ENCODE data around the gene HKDC1.

The HKDC1 gene

GRCh38 chr10:69217119-69217754, 2.9 kb upstream of the HKDC1 start:
- no peak for DNase-seq (ENCODE audit: low spot score)

DNA sequence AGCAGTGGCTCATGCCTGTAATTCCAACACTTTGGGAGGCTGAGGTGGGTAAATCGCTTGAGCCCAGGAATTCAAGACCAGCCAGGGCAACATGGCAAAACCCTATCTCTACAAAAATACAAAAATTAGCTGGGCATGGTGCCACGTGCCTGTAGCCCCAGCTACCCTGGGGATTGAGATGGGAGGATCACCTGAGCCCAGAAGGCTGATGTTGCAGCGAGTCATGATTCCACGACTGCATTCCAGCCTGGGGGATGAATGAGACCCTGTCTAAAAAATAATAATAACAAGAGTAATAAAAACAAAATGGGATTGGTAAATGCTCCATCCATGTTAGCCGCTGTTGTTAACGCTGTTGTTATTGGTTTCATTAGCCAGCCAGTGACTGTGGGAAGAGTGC, 1.3 kb upstream of the HKDC1 start:
- no peak for DNase-seq (ENCODE audit: low spot score)

DNA sequence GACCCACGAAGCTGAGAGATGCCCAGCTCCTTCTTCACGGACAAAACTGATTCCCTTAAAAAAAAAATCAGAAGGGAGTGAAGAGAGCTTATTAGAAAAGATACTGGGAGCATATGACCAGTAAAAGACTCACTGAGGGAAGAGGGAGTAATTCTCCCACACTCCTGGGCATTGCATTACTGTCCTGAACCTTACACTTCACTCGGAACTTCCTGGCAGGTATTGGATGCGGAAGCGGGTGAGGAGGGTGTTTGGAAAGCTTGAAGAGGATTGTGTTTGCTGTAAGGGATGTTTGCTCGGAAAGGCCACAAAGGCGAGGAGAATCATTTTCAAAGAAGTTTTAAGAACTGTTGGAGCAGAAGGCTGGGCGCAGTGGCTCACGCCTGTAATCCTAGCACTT, 375 bp downstream of the HKDC1 start:
- no peak for DNase-seq (ENCODE audit: low spot score)

DNA sequence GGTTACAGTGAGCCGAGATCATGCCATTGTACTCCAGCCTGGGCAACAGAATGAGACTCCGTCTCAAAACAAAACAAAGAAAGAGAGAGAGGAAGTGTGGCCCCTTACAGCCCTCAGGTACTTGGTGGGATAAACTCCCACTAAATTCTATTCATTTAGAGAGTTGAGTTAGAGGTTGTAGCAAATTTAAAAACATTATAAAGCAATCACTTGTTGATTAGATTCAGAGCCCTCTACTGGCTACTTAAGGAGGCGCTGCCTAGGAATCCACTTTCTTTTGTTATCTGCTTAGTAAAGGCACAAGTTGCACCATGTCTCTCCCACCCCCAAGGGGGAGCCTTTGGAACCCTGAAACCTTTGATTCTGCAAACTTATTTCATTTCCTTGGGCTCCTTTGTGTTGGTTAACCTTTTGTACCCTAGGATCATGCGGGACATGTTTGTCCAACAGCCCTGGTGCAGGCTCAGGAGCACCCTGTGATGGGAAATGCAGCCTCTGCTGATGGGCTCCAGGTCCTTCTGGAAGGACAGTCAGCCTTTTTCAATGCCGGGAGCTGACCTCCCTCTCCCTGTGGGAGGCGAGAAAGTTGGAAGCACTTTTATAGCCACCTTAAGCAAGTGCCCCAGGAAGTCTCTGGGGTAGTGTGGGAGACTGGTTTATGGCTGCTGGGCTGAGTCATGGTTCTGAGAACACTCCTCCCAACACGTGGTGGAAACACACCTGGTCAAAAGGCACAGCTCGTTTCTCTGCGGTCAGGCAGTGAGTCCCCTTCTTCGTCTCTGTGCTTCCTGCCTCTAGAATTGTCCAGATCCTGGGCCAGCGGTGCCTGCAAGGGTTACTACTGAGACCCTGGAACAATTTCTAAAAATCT, 2.3 kb downstream of the HKDC1 start:
- peak; percentile 80 for DNase-seq (ENCODE audit: low spot score)

- no peak for DNase-seq (ENCODE audit: low spot score)
These were observed 2.9 kb downstream of the HKDC1 start for GRCh38 chr10:69223028-69223342.

- DNase-seq (ENCODE audit: low spot score): no peak
These were observed 4.9 kb downstream of the HKDC1 start for GRCh38 chr10:69224862-69225657.

DNA sequence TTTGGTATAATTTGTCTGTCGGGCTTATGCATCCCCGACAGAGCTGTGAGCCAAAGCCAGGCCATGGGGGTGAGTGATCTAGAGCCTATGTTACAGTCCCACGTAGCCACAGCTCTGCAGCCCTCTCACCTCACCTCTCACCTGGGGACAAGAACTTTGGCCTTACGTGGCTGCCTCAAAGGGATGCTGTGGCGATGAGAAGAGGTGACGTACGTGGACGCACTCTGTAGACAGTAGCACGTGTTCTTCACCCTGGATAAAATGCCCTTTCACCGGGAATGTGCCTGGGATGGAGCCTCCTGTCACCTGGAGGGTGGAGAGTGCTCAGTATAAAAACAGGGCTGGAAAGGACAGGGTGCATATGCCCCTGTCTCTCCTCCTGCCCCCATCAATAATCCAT, 5.5 kb downstream of the HKDC1 start:
- no peak for DNase-seq (ENCODE audit: low spot score)

- DNase-seq (ENCODE audit: low spot score): no peak
These were observed 6.9 kb downstream of the HKDC1 start for GRCh38 chr10:69226919-69227450.

DNA sequence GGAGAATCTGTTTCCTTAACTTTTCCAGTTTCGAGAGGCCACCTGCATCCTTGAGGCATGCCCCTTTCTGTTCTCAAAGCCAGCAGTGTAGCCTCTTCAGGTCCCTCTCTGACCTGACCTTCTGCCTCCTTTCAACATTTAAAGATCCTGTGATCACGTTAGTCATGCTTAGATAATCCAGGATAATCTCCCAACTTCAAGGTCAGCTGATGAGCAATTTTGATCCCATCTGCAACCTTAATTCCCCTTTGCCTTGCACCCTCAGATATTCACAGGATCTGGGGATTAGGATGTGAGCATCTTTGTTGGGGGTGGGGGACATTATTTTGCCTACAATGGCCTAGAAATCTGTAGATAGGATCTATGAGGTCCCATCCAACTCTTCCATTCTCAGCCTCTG, 8.0 kb downstream of the HKDC1 start:
- no peak for DNase-seq (ENCODE audit: low spot score)

DNA sequence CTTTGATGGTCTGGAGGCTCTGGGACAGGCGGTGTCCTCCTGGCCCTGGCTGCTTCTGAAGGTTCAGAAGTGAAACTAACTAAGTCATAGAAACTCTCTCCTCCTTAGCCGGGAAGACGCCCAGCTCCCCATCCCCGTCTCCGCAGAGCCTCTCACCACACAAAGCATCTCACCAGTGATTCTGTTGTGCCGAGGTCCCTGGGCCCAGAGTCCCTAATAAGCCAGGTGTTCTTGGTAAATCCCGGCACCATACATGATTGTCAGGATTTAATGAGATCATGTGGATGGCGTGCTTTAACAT, 9.4 kb downstream of the HKDC1 start:
- DNase-seq (ENCODE audit: low spot score): no peak

GRCh38 chr10:69230128-69230527, 10.0 kb downstream of the HKDC1 start:
- DNase-seq (ENCODE audit: low spot score): no peak

GRCh38 chr10:69232252-69232651, 12.1 kb downstream of the HKDC1 start:
- DNase-seq (ENCODE audit: low spot score): no peak

DNA sequence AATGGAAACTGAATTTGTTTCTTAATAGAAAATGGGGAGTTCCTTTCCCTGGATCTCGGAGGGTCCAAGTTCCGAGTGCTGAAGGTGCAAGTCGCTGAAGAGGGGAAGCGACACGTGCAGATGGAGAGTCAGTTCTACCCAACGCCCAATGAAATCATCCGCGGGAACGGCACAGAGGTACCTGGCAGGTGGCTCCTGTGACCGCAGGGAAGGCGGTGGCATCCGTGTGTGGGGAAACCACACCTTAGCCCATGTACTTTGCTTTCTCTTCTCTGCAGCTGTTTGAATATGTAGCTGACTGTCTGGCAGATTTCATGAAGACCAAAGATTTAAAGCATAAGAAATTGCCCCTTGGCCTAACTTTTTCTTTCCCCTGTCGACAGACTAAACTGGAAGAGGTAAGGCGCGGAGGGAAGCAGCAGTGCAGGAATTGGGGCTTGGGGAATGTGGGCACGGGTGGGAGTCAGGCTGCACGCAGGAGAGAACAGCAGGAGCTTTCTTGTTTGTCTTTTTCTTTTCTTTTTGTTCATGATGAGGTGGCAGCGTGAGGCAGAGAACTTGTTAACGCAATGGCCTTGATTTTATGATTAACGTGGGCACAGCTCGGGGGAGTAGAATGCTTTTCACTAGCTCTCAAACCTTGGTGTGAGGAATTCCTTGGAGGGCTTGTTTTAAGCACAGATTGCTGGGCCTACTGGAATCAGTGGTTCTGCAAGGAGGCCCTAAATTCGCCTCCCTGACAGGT, 12.8 kb downstream of the HKDC1 start:
- peak; percentile 58 for DNase-seq (ENCODE audit: low spot score)

DNA sequence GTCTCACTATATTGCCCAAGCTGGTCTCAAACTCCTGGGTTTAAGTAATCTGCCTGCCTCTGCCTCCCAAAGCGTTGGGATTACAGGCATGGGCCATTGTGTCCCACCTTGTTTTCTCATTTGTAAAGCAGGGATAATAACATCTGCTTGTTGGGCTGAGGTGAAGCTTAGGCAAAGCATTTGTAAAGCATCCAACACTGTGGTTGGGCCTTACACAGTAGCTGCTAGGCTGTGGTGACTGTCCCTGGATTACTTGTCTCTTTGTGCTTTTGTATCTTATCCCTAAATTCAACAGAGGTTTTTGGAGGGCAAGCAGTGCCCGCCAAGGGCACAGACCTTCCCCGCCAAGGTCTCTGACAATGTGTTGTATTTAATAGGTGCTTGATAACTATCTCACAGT, 14.3 kb downstream of the HKDC1 start:
- DNase-seq (ENCODE audit: low spot score): no peak

DNA sequence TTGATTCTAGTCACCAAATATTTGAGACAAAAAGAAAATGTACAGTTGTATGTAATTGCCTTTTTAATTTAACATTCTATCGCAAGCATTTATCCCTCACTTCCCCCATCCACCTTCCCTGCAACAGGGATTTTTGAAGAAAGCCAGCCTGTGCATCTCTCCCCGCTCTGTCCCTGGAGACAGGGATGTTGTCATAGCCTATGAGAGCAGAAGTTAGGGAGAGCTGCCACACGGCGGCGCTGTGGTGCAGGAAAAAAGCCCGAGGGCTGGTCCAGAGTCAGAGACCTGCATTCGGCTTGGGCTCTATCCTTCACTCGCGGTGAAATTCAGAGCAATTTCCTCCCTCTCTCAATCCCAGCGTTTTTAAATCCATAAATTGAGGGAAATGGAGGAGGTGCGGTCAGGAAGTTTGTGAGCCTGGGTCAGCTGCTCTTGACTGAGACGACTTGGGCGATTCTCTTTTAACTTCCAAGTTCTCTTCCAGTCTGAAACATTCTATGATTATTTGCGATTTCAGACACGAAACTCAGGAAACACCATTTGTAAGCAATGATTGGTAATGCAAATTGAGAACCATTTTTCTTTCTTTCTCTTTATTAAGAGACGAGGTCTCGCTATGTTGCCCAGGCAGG, 17.5 kb downstream of the HKDC1 start:
- DNase-seq (ENCODE audit: low spot score): peak; percentile 88

DNA sequence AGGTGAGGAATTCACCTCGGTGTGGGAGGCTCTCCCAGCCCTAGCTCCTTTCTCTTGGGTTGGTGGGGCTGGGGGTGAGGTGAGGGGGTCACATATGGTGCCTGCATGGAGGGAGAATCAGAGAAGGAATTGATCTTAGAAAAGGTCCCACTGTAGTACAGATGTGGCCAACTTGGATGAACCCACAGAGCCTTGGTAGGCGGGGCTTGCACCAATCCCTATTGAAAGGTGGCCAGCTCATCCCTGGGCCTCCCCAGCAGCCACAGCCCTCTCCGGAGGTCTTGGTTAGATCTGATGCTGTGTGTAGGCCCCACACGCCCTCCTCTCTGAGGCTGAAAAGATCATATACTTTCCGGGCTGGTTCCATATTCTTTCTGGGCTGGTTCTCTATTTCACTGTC, 19.0 kb downstream of the HKDC1 start:
- DNase-seq (ENCODE audit: low spot score): no peak

GRCh38 chr10:69239816-69240434, 19.8 kb downstream of the HKDC1 start:
- DNase-seq (ENCODE audit: low spot score): no peak

GRCh38 chr10:69240455-69240854, 20.3 kb downstream of the HKDC1 start:
- DNase-seq (ENCODE audit: low spot score): no peak

DNA sequence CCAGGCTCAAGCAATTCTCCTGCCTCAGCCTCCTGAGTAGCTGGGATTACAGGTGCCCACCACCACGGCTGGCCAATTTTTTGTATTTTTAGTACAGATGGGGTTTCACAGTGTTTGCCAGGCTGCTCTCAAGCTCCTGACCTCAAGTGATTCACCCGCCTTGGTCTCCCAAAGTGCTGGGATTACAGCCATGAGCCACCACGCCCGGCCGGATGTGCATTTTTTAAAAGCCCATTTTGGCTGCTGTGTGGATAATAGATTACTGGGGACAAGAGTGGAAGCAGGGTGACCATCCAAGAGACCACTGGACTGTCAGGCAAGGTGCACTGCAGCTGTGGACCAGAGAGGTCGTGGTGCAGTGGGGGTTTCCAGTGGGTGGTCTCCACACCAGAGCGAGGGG, 21.4 kb downstream of the HKDC1 start:
- no peak for DNase-seq (ENCODE audit: low spot score)

- no peak for DNase-seq (ENCODE audit: low spot score)
These were observed 22.1 kb downstream of the HKDC1 start for GRCh38 chr10:69242040-69242851.

DNA sequence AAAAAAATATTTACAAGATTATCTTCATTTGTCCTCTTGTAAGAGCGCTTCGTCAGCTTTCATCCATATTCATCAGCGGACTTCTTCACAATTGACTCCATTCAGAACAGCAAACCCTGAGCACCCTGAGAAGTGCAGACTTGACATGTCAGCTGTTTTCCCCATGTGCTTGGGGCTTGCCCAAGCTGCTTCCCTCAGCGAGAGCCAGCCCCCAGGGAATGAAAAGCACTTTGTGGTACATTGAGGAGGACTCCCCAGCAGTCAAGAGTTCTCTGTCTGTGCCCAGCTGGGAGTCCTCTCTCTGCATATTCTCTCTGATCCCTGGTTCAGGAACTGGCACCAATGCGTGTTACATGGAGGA, 22.7 kb downstream of the HKDC1 start:
- DNase-seq (ENCODE audit: low spot score): no peak
